Sigmoid colon (tissue), 4 donors: ENCODE measurements around the gene RAB6C.

ENCODE experiments used
- POLR2A ChIP-seq, 2 donors: fragments of 450-650 bp; IDR thresholded peaks; one replicate each; pipeline ENCODE4 v1.6.1; 2016; ENCODE audit warnings: antibody characterized with exemption in 2 of 2, mild to moderate bottlenecking in 2 of 2, moderate library complexity in 2 of 2
- POLR2AphosphoS5 ChIP-seq, 4 donors: sonication (generic); formaldehyde crosslinking; IDR thresholded peaks; one replicate each; pipeline ENCODE4 v1.6.1; 2017; ENCODE audit warnings: antibody characterized with exemption in 4 of 4

- TF ChIP-seq POLR2AphosphoS5 (IDR thresholded peaks at IDR 0.05) (no peak), POLR2A (IDR thresholded peaks at IDR 0.05) (no peak)
Measured at GRCh38 chr2:129977986-129978385, 1.5 kb upstream of the RAB6C start.
